ENCODE results near the gene TRHDE. TPM values are rescaled to one million over a fixed set of nuclear protein-coding genes. Genes with fewer than 3 reads are reported as not detected.
"Not testable (repeated sequence)": the region's sequence is repeated elsewhere in the genome, so short reads cannot be mapped to it uniquely, and the experiment has no call there.

The TRHDE gene
- total RNA-seq, 1 donor from 2014 or later, result 34.9 TPM

GRCh38 chr12:72631926-72632685 lies 359.9 kb downstream of the TRHDE start:
- no peak for TF ChIP-seq POLR2A (IDR thresholded peaks at IDR 0.05)
- TF ChIP-seq POLR2AphosphoS5 (IDR thresholded peaks at IDR 0.05; ENCODE audit: insufficient read depth in 1 of 2, low read depth in 1 of 2), result no peak
- no peak for TF ChIP-seq CTCF (IDR thresholded peaks at IDR 0.05)
- Histone ChIP-seq H3K36me3 (no peaks in the 10 kb centered on the region), H3K27ac (no peak overlapping the region), H3K4me1 (no peaks in the 10 kb centered on the region), H3K27me3 (no peaks in the 10 kb centered on the region), H3K4me3 (no peak overlapping the region), H3K9me3 (no peaks in the 10 kb centered on the region)
- intact Hi-C loops (cut with DNase I), result no loop called here
- no peak for DNase-seq (ENCODE audit: extremely low spot score in 2 of 2)

- Histone ChIP-seq H3K27ac (no peak overlapping the region), H3K9me3 (no peaks in the 10 kb centered on the region), H3K27me3 (no peaks in the 10 kb centered on the region), H3K4me1 (no peaks in the 10 kb centered on the region), H3K36me3 (no peaks in the 10 kb centered on the region), H3K4me3 (no peak overlapping the region)
- intact Hi-C loops (cut with DNase I), result no loop called here
- no peak for DNase-seq (ENCODE audit: extremely low spot score in 2 of 2)
- no peak for TF ChIP-seq CTCF (IDR thresholded peaks at IDR 0.05)
Observed at GRCh38 chr12:72642706-72643105, 370.5 kb downstream of the TRHDE start.

GRCh38 chr12:72647139-72647538 lies 375.0 kb downstream of the TRHDE start:
- Histone ChIP-seq H3K36me3 (no peaks in the 10 kb centered on the region), H3K4me1 (no peaks in the 10 kb centered on the region), H3K27ac (no peak overlapping the region), H3K4me3 (no peak overlapping the region), H3K27me3 (no peaks in the 10 kb centered on the region), H3K9me3 (no peaks in the 10 kb centered on the region)
- intact Hi-C loops (cut with DNase I), result no loop called here
- DNase-seq (ENCODE audit: extremely low spot score in 2 of 2), result no peak
- TF ChIP-seq POLR2AphosphoS5 (IDR thresholded peaks at IDR 0.05; ENCODE audit: insufficient read depth in 1 of 2, low read depth in 1 of 2), result no peak
- TF ChIP-seq CTCF (IDR thresholded peaks at IDR 0.05), result no peak
- no peak for TF ChIP-seq POLR2A (IDR thresholded peaks at IDR 0.05)

- Histone ChIP-seq H3K4me3 (no peak overlapping the region), H3K27ac (no peak overlapping the region), H3K36me3 (no peaks in the 10 kb centered on the region), H3K27me3 (no peaks in the 10 kb centered on the region), H3K4me1 (no peaks in the 10 kb centered on the region), H3K9me3 (no peaks in the 10 kb centered on the region)
- DNase-seq (ENCODE audit: extremely low spot score in 2 of 2), result no peak
- no peak for TF ChIP-seq POLR2AphosphoS5 (IDR thresholded peaks at IDR 0.05; ENCODE audit: insufficient read depth in 1 of 2, low read depth in 1 of 2)
- TF ChIP-seq POLR2A (IDR thresholded peaks at IDR 0.05), result no peak
- TF ChIP-seq CTCF (IDR thresholded peaks at IDR 0.05), result no peak
- intact Hi-C loops (cut with DNase I), result no loop called here
Observed at GRCh38 chr12:72658615-72659014, 386.4 kb downstream of the TRHDE start.

GRCh38 chr12:72660174-72660573 lies 388.0 kb downstream of the TRHDE start:
- H3K4me1 ChIP-seq; H3K4me3 ChIP-seq; DNase-seq (ENCODE audit: extremely low spot score in 2 of 2); H3K27ac ChIP-seq; H3K36me3 ChIP-seq; intact Hi-C loops (cut with DNase I); H3K27me3 ChIP-seq; H3K9me3 ChIP-seq: not testable (repeated sequence)

Measured in vagina (tissue), 2 donors.